SU-DHL-6 (cell line): ENCODE results near the gene USB1.

Experiments used
- H2AFZ ChIP-seq: fragments of 200-600 bp; sonication (generic); 2 replicates; pipeline ENCODE4 v1.6.1; 2014; ENCODE audit warnings: low read depth, mild to moderate bottlenecking, moderate library complexity, mixed read lengths, antibody characterized with exemption, low read length; ENCODE audit not compliant: severe bottlenecking
- H3F3A ChIP-seq: fragments of 200-600 bp; shearing (Covaris generic); 2 replicates; pipeline ENCODE4 v1.6.0; 2016; ENCODE audit warnings: antibody characterized with exemption, mild to moderate bottlenecking; ENCODE audit not compliant: insufficient read depth
- H3K27ac ChIP-seq: fragments of 200-600 bp; sonication (generic); 2 replicates; pipeline ENCODE4 v1.5.1; 2016; ENCODE audit warnings: low read depth, mild to moderate bottlenecking, low read length, moderate library complexity, mixed read lengths
- H3K27me3 ChIP-seq: fragments of 200-600 bp; sonication (generic), shearing (Covaris generic); 2 replicates; pipeline ENCODE4 v1.6.0; 2014; ENCODE audit warnings: mild to moderate bottlenecking, low read length
- H3K36me3 ChIP-seq: fragments of 200-600 bp; sonication (generic); 2 replicates; pipeline ENCODE4 v1.6.1; 2014; ENCODE audit warnings: mild to moderate bottlenecking, low read length, mixed read lengths
- H3K4me2 ChIP-seq: fragments of 300-600, 200-600 bp; shearing (Covaris generic), sonication (generic); 2 replicates; pipeline ENCODE4 v1.6.0; 2014; ENCODE audit warnings: low read length, low read depth, mild to moderate bottlenecking; ENCODE audit not compliant: poor library complexity, severe bottlenecking
- H3K4me3 ChIP-seq: fragments of 200-600 bp; sonication (generic); 2 replicates; pipeline ENCODE4 v1.5.1; 2014; ENCODE audit warnings: antibody characterized with exemption, low read length, mild to moderate bottlenecking, mixed read lengths; ENCODE audit not compliant: insufficient read depth, poor library complexity, severe bottlenecking
- H3K79me2 ChIP-seq: fragments of 200-600 bp; sonication (generic); 2 replicates; pipeline ENCODE4 v1.6.1; 2014; ENCODE audit warnings: mild to moderate bottlenecking, low read length, moderate library complexity; ENCODE audit not compliant: insufficient read depth
- H3K9ac ChIP-seq: fragments of 200-600 bp; sonication (generic); 2 replicates; pipeline ENCODE4 v1.7.0; 2014; ENCODE audit warnings: mild to moderate bottlenecking, low read length
- H3K9me2 ChIP-seq: fragments of 200-600 bp; sonication (generic); replicated peaks from 2 replicates; pipeline ENCODE4 v1.6.1; 2014; ENCODE audit warnings: low read length; ENCODE audit not compliant: insufficient read depth
- H3K9me3 ChIP-seq: fragments of 200-600 bp; sonication (generic); 2 replicates; pipeline ENCODE4 v1.6.1; 2014; ENCODE audit warnings: low read length, mixed read lengths; ENCODE audit not compliant: insufficient read depth
- H4K20me1 ChIP-seq: fragments of 200-600 bp; sonication (generic); 2 replicates; pipeline ENCODE4 v1.6.1; 2014; ENCODE audit warnings: low read depth, mild to moderate bottlenecking, antibody characterized with exemption, low read length, moderate library complexity, mixed read lengths
- CTCF ChIP-seq: fragments of 200-600 bp; sonication (generic); IDR thresholded peaks from one replicate; pipeline ENCODE4 v1.5.1; 2017; ENCODE audit warnings: antibody characterized with exemption, mild to moderate bottlenecking, low read length, moderate library complexity; ENCODE audit not compliant: insufficient read depth, poor library complexity, severe bottlenecking
- EZH2phosphoT487 ChIP-seq: fragments of 200-600 bp; sonication (generic), shearing (Covaris generic); conservative IDR thresholded peaks from 2 replicates; pipeline ENCODE4 v1.6.1; 2018; ENCODE audit warnings: mild to moderate bottlenecking, antibody characterized with exemption, low read length, moderate library complexity, mixed read lengths

The USB1 gene

GRCh38 chr16:58048494-58049231 is 47.5 kb downstream of the USB1 start:
- H3K9me3 ChIP-seq, result no peaks in the 10 kb centered on the region
- H2AFZ ChIP-seq, result no peak overlapping the region
- no peaks in the 10 kb centered on the region for H3K79me2 ChIP-seq
- no peaks in the 10 kb centered on the region for H3K9me2 ChIP-seq
- no peak overlapping the region for H3K27ac ChIP-seq
- no peak overlapping the region for H3K9ac ChIP-seq
- H3K27me3 ChIP-seq, result no peaks in the 10 kb centered on the region
- H3K4me2 ChIP-seq, result no peak overlapping the region
- TF ChIP-seq CTCF, result no peak
- no peak for TF ChIP-seq EZH2phosphoT487
- H4K20me1 ChIP-seq, result no peaks in the 10 kb centered on the region
- H3K36me3 ChIP-seq, result no peaks in the 10 kb centered on the region
- H3K4me3 ChIP-seq, result no peak overlapping the region
- no peaks in the 10 kb centered on the region for H3F3A ChIP-seq

- H3K9ac ChIP-seq, result no peak overlapping the region
Measured at GRCh38 chr16:58049232-58050185, 48.3 kb downstream of the USB1 start.

GRCh38 chr16:58051296-58051695 is 50.1 kb downstream of the USB1 start:
- no peak overlapping the region for H3K27ac ChIP-seq
- H3K4me2 ChIP-seq, result no peak overlapping the region
- H3K79me2 ChIP-seq, result no peaks in the 10 kb centered on the region
- no peak overlapping the region for H2AFZ ChIP-seq
- H3K4me3 ChIP-seq, result no peak overlapping the region
- no peak overlapping the region for H3K9ac ChIP-seq
- H3K36me3 ChIP-seq, result no peaks in the 10 kb centered on the region
- TF ChIP-seq EZH2phosphoT487 (no peak), CTCF (no peak)
- H3K9me3 ChIP-seq, result no peaks in the 10 kb centered on the region
- no peaks in the 10 kb centered on the region for H3K9me2 ChIP-seq
- no peaks in the 10 kb centered on the region for H3K27me3 ChIP-seq
- no peaks in the 10 kb centered on the region for H4K20me1 ChIP-seq
- no peaks in the 10 kb centered on the region for H3F3A ChIP-seq

More at GRCh38 chr16:58049232-58050185, 48.3 kb downstream of the USB1 start:
- Histone ChIP-seq H3K9me2 (no peaks in the 10 kb centered on the region), H3K27me3 (no peaks in the 10 kb centered on the region), H3K27ac (no peak overlapping the region), H4K20me1 (no peaks in the 10 kb centered on the region), H3K4me2 (no peak overlapping the region), H3F3A (no peaks in the 10 kb centered on the region), H3K79me2 (no peaks in the 10 kb centered on the region), H3K9me3 (no peaks in the 10 kb centered on the region), H3K4me3 (no peak overlapping the region), H2AFZ (no peak overlapping the region), H3K36me3 (no peaks in the 10 kb centered on the region)
- no peak for TF ChIP-seq EZH2phosphoT487
- no peak for TF ChIP-seq CTCF
